TTC549 (cell line): ENCODE measurements around the gene MACO1.

Experiments used
- FAIRE-seq: peaks from 2 replicates; lab custom pipeline; 2012; peaks lifted over from hg19 to GRCh38; lab: Jason Lieb, UNC

MACO1 gene

GRCh38 chr1:25524568-25525360 lies 94.1 kb downstream of the MACO1 start:
- no peak for FAIRE-seq

DNA sequence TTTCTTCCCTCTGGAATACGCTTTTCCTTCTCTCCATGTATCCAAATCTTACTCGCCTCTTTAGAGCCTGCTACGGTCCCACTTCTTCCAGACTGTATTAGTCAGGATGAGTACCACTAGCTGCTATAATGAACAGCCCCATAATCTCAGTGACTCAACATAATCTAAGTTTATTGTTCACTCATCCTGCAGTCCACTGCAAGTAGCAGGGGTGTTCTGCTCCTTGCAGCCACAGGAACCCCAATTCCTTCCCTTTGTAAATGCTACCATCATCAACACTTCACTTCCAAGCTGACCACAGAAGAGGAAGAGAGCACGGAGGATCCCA lies 94.6 kb downstream of the MACO1 start:
- no peak for FAIRE-seq

DNA sequence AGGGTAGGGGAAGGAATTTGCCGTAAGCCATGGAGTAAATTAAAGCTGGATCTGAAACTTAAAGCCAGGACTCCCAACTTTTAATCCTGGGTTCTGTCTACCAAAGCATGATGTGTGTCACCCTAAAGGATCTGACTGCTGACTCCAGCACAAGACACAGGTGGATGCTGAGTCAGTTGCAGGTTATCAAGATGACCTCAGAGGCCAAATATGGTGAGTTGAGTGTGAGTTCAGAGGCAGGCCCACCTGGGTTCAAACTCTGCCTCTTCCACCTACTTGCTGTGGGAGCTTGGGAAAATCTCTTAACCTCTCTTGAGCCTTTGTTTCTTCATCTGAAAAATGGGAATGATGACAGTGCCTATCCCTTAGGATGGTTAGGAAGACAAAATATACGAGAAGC lies 96.1 kb downstream of the MACO1 start:
- FAIRE-seq = no peak

GRCh38 chr1:25527226-25527846 lies 96.6 kb downstream of the MACO1 start:
- FAIRE-seq = no peak

DNA sequence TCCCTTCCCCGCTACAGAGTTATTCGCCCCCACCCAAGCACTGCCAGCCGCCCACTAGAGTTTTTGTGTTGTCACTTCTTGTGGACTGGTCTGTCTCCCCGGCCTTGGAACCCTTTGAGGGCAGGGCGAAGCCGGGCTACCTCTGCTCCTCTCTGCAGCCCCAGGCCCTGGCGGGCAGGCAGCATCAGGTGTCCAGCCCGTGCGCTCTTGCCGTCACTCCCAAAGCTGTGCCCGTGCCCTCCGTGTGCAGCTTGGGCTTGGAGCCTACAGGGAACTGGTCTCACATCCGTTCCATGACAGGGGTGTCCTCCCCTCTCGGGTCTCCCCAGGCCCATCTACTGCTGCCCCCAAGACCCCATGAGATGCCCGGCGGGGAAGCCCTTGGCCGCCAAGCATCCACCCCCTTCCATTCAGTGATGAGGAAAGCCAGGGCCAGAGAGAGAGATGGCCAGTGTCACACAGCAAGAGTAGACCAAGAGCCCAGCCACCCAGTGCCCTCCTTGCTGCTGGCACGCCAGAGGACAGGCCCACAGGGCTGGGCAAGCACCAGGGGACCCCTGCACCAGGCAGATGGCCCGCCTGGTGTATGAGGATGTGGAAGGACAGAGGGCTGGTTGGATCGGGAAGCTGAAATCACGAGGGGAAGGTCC lies 97.4 kb downstream of the MACO1 start:
- no peak for FAIRE-seq

DNA sequence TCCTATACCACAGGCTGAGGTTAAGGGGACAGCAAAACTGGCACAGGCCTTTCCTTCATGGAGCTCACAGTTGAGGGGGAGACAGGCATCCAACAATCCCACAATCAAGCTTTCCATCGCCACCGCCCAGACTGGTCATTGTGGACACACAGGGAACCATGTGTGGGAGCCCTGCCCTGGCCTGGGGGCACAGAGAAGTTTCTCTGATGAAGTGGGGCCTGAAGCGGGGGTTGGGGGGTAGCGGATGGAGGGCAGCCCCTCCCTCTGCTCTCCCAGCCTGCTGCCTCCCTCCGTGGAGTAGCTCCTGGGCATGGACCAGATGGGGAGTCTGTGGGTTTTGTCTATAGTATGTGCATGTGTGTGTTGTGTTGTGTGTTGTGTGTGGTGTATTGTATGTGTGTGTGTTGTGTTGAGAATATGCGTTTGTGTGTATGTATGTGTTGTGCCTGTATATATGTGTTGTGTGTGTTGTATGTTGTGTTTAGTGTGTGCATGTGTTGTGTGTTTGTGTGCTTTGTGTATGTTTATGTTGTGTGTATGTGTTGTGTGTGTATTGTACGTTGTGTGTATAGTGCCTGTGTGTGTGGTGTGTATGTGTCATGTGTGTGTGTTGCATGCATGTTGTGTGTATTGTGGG lies 98.3 kb downstream of the MACO1 start:
- no peak for FAIRE-seq

GRCh38 chr1:25529518-25530185 lies 99.0 kb downstream of the MACO1 start:
- FAIRE-seq = no peak

DNA sequence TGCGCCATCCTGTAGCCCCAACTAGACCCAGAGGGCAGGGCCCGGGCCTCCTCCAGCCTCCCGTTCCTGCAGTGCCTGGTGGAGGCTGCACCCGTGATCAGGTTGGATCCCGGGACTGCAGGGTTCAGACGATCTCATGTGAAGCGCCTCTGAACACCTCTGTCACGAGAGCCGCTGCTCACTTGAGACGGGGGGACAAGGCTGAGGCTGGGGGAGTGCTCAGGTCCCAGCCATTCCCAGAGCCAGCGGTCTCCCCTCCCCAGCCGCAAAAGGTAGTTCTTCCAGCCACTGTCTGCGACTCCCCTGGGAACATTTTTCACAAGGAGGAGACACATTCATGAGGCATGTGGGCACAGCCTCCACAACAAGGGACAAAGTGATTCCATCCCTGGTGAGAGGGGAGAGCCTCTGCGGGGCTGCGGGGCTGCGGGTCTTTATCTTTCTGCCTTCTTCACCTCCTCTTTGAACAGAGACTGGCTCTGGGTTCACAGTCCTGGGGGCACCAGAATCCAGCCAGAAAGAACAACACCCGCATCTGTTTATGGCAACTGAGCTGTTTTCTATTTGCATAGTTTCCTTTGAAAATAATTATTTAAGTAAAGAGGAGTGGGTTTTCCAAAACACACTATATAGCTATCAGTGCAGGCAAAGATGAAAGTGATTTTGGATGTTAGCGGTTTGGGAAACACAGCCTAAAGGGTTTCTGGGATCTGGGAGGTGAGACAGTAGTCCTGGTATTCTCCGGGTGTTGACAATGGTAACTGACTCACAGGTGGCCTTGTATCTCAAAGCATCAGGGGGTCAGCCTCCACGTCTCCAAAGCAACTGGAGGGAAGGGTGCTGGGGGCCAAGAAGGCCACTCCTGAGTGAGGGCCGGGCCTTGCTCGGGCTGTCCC lies 99.7 kb downstream of the MACO1 start:
- FAIRE-seq = no peak

GRCh38 chr1:25531082-25531461 lies 100.4 kb downstream of the MACO1 start:
- no peak for FAIRE-seq

GRCh38 chr1:25532970-25533369 lies 102.3 kb downstream of the MACO1 start:
- FAIRE-seq = no peak

GRCh38 chr1:25533775-25534409 lies 103.2 kb downstream of the MACO1 start:
- FAIRE-seq = no peak

GRCh38 chr1:25534410-25534788 lies 103.7 kb downstream of the MACO1 start:
- FAIRE-seq = no peak

- no peak for FAIRE-seq
Observed at GRCh38 chr1:25536124-25536523, 105.4 kb downstream of the MACO1 start.

GRCh38 chr1:25537153-25537831 lies 106.6 kb downstream of the MACO1 start:
- FAIRE-seq = no peak

- no peak for FAIRE-seq
Observed at GRCh38 chr1:25538191-25538767, 107.6 kb downstream of the MACO1 start.

GRCh38 chr1:25540750-25541342 lies 110.1 kb downstream of the MACO1 start:
- FAIRE-seq = no peak

DNA sequence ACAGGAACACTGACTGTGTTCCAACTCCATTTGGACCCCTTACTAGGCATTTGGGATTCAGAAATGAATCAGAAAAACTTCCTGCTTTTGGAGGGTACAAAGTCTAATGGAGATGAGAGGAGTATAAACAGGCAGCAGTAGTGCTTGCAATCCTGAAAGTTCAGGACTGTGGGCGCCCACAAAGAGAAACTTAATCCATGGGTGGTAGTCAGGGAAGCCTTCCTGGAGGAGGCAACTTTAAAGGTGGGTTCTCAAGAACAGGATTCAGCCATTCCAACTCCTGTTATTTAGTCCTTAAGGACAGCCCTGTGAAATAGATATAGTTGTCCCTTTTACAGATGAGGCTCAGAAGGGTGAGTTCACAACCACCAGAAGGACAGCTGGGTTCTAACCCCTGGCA lies 110.7 kb downstream of the MACO1 start:
- FAIRE-seq = no peak

DNA sequence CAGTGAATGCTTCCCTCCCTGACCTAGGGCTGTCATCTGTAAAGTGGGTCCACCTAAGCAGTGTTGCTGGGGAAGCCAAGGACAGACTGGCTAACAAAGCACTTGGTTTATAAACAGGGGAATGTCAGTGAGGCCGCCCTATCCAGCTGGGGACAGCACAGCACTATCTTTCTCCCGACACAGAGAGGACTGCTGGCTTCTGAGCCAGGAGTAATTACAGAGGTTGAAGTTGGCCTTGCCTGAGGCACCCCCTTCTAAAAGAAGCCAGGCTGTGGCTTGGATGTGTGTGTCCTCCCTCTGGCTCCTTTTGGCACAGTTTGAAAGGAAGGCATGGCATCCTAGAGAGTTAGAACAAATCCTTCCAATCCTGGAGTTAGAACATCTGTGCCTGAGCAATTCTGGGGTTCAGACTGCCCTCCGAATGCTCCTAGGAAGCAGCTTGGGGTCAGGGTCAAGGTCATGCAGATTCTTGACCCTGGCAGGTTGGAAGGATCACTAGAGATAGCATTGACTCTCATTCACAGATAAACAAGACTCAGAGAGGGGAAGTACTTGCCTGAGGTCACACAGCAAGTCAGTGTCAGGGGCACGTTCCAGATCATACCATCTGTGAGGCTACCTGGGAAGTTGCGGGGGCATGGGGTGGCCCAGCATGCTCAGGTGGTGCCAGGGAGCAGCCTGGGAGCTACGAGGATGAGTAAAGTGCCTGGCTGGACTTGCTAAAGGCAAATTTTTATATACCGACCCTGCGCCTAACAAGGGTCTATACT lies 111.4 kb downstream of the MACO1 start:
- FAIRE-seq = no peak

GRCh38 chr1:25543005-25543424 lies 112.3 kb downstream of the MACO1 start:
- FAIRE-seq = no peak
